ENCODE measurements around the gene CAMP.

DNA sequence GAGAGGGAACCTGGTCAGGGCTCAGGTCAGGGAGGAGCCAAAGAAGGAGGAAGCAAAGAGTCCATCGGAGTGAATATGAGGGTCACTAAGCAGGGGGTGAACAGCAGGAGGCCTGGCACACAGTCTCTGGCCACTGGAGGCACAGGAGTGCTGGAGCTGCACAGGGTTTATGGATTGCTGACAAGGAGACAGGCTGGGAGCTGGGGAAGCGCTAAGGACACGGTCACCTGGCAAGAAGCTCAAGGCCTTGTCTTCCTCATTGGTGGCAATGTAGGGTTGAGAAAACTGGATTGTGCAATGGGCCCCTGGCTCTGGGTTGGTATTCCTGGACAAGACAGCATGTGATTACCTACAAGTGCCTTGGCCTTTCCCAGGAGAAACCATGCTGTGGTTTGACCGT, 5.8 kb upstream of the CAMP start:
- TF ChIP-seq POLR2AphosphoS5 (IDR thresholded peaks at IDR 0.05; ENCODE audit: borderline replicate concordance, low read depth, low read length) (no peak), EZH2 (IDR thresholded peaks at IDR 0.05) (no peak), FOXP2 (optimal IDR thresholded peaks at IDR 0.05; ENCODE audit: control extremely low read depth, extremely low read length, insufficient read depth) (no peak)
